Lower leg skin (tissue), 3 donors: Measurements from ENCODE around the gene LRRC37A.
"Not testable (repeated sequence)": the region's sequence is repeated elsewhere in the genome, so short reads cannot be mapped to it uniquely, and the experiment has no call there.

ENCODE experiments used
- POLR2A ChIP-seq, 2 donors: fragments of 450-650 bp; IDR thresholded peaks; one replicate each; pipeline ENCODE4 v1.6.1; 2016 to 2017; ENCODE audit warnings: antibody characterized with exemption in 2 of 2, mild to moderate bottlenecking in 1 of 2, moderate library complexity in 1 of 2
- TF ChIP-seq, protein P1 (sequence below), 3 donors: fragments of 450-650 bp; IDR thresholded peaks; one replicate each; pipeline ENCODE4 v1.5.1; 2016; ENCODE audit warnings: antibody characterized with exemption in 3 of 3, mild to moderate bottlenecking in 3 of 3, moderate library complexity in 2 of 3

DNA sequence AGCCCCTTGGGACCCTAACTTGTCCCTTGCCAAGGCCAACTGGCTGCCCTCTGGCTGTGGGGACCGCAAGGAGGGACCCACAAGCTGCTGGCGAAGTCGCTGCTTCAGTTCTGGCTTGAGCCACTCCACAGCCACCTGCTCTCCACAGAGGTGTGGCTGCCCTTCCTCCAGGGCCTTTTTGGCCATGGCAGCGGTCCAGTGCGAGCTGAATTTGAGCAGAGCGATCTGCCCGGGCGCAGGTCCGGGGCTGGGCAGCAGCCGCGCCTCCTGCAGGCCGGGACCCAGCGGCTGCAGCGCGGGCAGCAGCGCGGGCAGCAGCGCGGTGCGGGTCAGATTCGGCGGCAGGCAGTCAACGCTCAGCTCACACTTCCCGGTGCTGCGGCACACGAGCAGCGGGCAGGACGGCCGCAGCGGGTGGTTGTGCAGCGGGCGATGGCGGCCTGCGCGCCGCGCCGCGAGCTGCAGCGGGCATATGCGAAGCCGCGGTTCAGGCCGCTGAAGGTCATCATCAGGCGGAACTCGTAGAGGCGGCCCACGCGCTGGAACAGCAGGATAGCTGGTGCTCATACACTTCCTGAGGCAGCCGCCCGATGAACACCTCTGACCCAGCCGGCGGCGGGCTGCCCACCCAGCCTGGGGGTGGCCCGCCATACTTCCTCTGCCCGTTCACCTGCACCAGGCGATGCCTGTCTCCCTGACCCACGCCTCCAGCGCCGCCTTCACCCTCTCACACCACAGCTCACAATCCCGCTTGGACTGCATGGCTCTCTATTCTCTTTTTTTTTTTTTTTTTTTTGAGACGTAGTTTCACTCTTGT, 34.9 kb upstream of the LRRC37A start:
- TF ChIP-seq, protein P1, sequence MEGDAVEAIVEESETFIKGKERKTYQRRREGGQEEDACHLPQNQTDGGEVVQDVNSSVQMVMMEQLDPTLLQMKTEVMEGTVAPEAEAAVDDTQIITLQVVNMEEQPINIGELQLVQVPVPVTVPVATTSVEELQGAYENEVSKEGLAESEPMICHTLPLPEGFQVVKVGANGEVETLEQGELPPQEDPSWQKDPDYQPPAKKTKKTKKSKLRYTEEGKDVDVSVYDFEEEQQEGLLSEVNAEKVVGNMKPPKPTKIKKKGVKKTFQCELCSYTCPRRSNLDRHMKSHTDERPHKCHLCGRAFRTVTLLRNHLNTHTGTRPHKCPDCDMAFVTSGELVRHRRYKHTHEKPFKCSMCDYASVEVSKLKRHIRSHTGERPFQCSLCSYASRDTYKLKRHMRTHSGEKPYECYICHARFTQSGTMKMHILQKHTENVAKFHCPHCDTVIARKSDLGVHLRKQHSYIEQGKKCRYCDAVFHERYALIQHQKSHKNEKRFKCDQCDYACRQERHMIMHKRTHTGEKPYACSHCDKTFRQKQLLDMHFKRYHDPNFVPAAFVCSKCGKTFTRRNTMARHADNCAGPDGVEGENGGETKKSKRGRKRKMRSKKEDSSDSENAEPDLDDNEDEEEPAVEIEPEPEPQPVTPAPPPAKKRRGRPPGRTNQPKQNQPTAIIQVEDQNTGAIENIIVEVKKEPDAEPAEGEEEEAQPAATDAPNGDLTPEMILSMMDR (IDR thresholded peaks at IDR 0.05), result not testable (repeated sequence)
- TF ChIP-seq POLR2A (IDR thresholded peaks at IDR 0.05), result not testable (repeated sequence)
